ENCODE data around the gene POU2F3. TPM values are rescaled to one million over a fixed set of nuclear protein-coding genes. Genes with fewer than 3 reads are reported as not detected.

POU2F3 gene
- total RNA-seq, 1 donor from 2014 or later, result not detected

- peaks cover 3% of the 10 kb centered on the region for H3K27me3 ChIP-seq
- peak within 1 kb of the TSS; percentile 86 for H3K4me3 ChIP-seq
- H3K36me3 ChIP-seq, result no peaks in the 10 kb centered on the region
- H3K4me1 ChIP-seq, result peaks cover 10% of the 10 kb centered on the region
- peaks cover 23% of the 10 kb centered on the region for H3K4me1 Mint-ChIP-seq
- no peaks in the 10 kb centered on the region for H3K9me3 ChIP-seq (ENCODE audit: low read depth)
- H2AFZ ChIP-seq (replicated peaks), result peak within 1 kb of the TSS; percentile 35
- H3F3A ChIP-seq (ENCODE audit: low read depth), result peaks cover 23% of the 10 kb centered on the region
- DNase-seq (ENCODE audit: low spot score), result peak; percentile 94
- H3K9me3 Mint-ChIP-seq, result no peaks in the 10 kb centered on the region
- no peaks in the 10 kb centered on the region for H3K27me3 Mint-ChIP-seq (ENCODE audit: insufficient read depth, low read depth)
- H3K4me2 ChIP-seq, result peak within 1 kb of the TSS; percentile 92
- H3K79me2 ChIP-seq (ENCODE audit: low read depth), result peaks cover 24% of the 10 kb centered on the region
- TF ChIP-seq, protein P1, sequence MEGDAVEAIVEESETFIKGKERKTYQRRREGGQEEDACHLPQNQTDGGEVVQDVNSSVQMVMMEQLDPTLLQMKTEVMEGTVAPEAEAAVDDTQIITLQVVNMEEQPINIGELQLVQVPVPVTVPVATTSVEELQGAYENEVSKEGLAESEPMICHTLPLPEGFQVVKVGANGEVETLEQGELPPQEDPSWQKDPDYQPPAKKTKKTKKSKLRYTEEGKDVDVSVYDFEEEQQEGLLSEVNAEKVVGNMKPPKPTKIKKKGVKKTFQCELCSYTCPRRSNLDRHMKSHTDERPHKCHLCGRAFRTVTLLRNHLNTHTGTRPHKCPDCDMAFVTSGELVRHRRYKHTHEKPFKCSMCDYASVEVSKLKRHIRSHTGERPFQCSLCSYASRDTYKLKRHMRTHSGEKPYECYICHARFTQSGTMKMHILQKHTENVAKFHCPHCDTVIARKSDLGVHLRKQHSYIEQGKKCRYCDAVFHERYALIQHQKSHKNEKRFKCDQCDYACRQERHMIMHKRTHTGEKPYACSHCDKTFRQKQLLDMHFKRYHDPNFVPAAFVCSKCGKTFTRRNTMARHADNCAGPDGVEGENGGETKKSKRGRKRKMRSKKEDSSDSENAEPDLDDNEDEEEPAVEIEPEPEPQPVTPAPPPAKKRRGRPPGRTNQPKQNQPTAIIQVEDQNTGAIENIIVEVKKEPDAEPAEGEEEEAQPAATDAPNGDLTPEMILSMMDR (IDR thresholded peaks at IDR 0.05), result peak; percentile 38
- TF ChIP-seq EZH2 (IDR thresholded peaks at IDR 0.05), result no peak
- H3K27ac Mint-ChIP-seq, result peak within 1 kb of the TSS; percentile 87
- peaks cover 21% of the 10 kb centered on the region for H4K20me1 ChIP-seq (ENCODE audit: low read depth)
- H3K4me3 Mint-ChIP-seq, result peak within 1 kb of the TSS; percentile 91
- peak within 1 kb of the TSS; percentile 52 for H3K9ac ChIP-seq
- peaks cover 4% of the 10 kb centered on the region for H3K36me3 Mint-ChIP-seq
- H3K27ac ChIP-seq, result no peak within 1 kb of the TSS
Measured at GRCh38 chr11:120324932-120325810, 85.2 kb downstream of the POU2F3 start, which contains the start of gene TLCD5. Gene TLCD5 (plus strand): TSS chr11:120325299. CDS start chr11:120327442, 2,143 bp downstream.

- no peaks in the 10 kb centered on the region for H3K9me3 ChIP-seq (ENCODE audit: low read depth)
- no peak overlapping the region for H3K27ac ChIP-seq
- H3K4me3 ChIP-seq, result peak overlapping the region; percentile 86
- no peaks in the 10 kb centered on the region for H3K36me3 ChIP-seq
- TF ChIP-seq EZH2 (IDR thresholded peaks at IDR 0.05) (no peak), EZH2phosphoT487 (IDR thresholded peaks at IDR 0.05) (no peak)
- TF ChIP-seq, protein P1 (IDR thresholded peaks at IDR 0.05), result no peak
- Mint-ChIP-seq H3K36me3 (peaks cover 6% of the 10 kb centered on the region), H3K27ac (no peak overlapping the region), H3K4me3 (peak overlapping the region; percentile 86), H3K4me1 (peaks cover 23% of the 10 kb centered on the region), H3K9me3 (no peaks in the 10 kb centered on the region), H3K27me3 (ENCODE audit: insufficient read depth, low read depth) (no peaks in the 10 kb centered on the region)
- peaks cover 10% of the 10 kb centered on the region for H3K4me1 ChIP-seq
- H3K79me2 ChIP-seq (ENCODE audit: low read depth), result peaks cover 24% of the 10 kb centered on the region
- H4K20me1 ChIP-seq (ENCODE audit: low read depth), result peaks cover 21% of the 10 kb centered on the region
- H3K9ac ChIP-seq, result no peak overlapping the region
- H2AFZ ChIP-seq (replicated peaks), result no peak overlapping the region
- H3K27me3 ChIP-seq, result peaks cover 3% of the 10 kb centered on the region
- no peak for DNase-seq (ENCODE audit: low spot score)
- peak overlapping the region; percentile 92 for H3K4me2 ChIP-seq
- peaks cover 23% of the 10 kb centered on the region for H3F3A ChIP-seq (ENCODE audit: low read depth)
Measured at GRCh38 chr11:120326228-120326627, 86.3 kb downstream of the POU2F3 start.

GRCh38 chr11:120326845-120327281 is 86.9 kb downstream of the POU2F3 start:
- Mint-ChIP-seq H3K9me3 (no peaks in the 10 kb centered on the region), H3K4me1 (peaks cover 23% of the 10 kb centered on the region), H3K36me3 (peaks cover 6% of the 10 kb centered on the region), H3K27ac (no peak overlapping the region), H3K27me3 (ENCODE audit: insufficient read depth, low read depth) (no peaks in the 10 kb centered on the region), H3K4me3 (peak overlapping the region; percentile 86)
- H3F3A ChIP-seq (ENCODE audit: low read depth), result peaks cover 23% of the 10 kb centered on the region
- no peak for DNase-seq (ENCODE audit: low spot score)
- peaks cover 21% of the 10 kb centered on the region for H4K20me1 ChIP-seq (ENCODE audit: low read depth)
- H3K79me2 ChIP-seq (ENCODE audit: low read depth), result peaks cover 24% of the 10 kb centered on the region
- no peak overlapping the region for H3K9ac ChIP-seq
- H3K4me1 ChIP-seq, result peaks cover 10% of the 10 kb centered on the region
- H3K27me3 ChIP-seq, result peaks cover 3% of the 10 kb centered on the region
- TF ChIP-seq EZH2phosphoT487 (IDR thresholded peaks at IDR 0.05), result no peak
- TF ChIP-seq EZH2 (IDR thresholded peaks at IDR 0.05), result no peak
- H2AFZ ChIP-seq (replicated peaks), result no peak overlapping the region
- H3K4me3 ChIP-seq, result no peak overlapping the region
- no peaks in the 10 kb centered on the region for H3K36me3 ChIP-seq
- H3K4me2 ChIP-seq, result peak overlapping the region; percentile 92
- no peaks in the 10 kb centered on the region for H3K9me3 ChIP-seq (ENCODE audit: low read depth)
- H3K27ac ChIP-seq, result no peak overlapping the region
